ENCODE data around the gene GADD45A.

GADD45A gene

GRCh38 chr1:67690018-67690363 lies 5.0 kb downstream of the GADD45A start:
- DNase-seq = no peak

DNA sequence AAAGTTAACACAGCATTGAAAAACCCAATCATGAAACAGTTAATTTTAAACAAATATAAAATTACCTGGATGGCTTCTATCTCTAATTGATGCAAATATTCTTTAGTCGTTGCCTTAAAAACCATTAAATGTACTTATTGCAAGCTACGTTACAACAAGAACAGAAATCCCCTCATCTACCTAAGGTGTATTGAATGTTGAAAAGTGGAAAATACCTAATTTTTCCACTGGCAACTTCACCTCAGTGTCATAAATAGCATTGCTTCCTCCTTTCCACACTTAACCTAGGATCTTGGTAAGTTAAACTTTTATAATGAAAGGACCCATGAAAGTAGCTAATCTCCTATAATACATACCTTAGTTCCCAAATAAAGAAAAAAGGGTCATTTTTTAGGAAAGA lies 5.4 kb downstream of the GADD45A start:
- no peak for DNase-seq

DNA sequence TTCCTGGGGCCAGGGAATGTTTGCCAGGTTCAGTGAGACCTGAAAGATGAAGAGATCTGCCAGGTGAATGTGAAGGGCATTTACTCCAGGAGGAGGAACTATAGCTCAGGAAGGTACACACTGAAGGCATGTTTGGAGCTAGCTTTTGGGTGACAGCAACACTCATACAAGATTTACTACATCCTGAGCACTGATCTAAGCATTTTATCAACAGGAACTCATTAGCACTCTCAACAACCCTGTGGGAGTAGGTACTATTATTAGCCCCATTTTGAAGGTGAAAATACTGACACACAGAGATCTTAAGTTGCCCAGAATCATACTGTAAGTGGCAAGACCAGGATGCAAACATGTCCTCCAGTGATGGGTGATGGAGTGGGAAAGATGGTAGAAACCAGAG lies 6.7 kb downstream of the GADD45A start:
- DNase-seq = no peak

DNA sequence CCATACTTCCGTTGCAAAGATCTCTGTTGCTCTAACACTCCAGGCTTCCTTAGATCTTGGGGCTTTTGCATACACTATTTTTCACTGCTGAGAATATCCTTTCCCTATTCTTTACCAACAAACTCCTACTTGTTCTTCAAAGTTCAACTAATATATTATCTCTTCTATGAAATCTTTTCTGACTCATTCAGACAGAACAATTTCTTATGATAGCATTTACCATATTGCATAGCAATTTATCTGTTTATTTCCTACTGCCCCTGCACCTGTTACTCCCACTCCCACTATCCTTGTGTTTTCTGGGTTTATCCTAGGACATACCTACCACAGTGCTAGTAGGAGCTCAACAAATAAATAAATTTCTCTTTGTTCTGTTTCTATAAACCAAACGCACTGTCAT lies 11.0 kb downstream of the GADD45A start:
- no peak for DNase-seq

GRCh38 chr1:67696708-67697107 lies 11.7 kb downstream of the GADD45A start:
- DNase-seq = no peak

DNA sequence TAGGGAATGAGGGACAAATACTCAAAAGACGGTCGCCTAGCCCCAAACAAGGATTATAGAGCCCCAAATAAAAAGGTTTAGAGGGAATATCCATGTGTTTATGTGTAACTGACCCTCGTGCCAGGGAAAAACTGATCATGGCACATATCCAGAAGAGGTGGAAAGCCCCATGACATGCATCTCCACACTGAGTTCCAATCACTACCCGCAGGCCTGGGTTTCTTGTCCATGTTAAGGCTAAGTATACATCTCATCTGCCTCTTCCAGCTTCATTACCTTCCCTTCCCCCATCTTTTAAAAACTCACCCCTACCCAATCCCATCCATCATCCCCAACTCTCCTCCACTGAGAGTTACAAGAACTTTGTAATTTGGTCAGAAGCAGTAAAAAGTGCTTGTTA lies 15.2 kb downstream of the GADD45A start:
- DNase-seq = no peak

DNA sequence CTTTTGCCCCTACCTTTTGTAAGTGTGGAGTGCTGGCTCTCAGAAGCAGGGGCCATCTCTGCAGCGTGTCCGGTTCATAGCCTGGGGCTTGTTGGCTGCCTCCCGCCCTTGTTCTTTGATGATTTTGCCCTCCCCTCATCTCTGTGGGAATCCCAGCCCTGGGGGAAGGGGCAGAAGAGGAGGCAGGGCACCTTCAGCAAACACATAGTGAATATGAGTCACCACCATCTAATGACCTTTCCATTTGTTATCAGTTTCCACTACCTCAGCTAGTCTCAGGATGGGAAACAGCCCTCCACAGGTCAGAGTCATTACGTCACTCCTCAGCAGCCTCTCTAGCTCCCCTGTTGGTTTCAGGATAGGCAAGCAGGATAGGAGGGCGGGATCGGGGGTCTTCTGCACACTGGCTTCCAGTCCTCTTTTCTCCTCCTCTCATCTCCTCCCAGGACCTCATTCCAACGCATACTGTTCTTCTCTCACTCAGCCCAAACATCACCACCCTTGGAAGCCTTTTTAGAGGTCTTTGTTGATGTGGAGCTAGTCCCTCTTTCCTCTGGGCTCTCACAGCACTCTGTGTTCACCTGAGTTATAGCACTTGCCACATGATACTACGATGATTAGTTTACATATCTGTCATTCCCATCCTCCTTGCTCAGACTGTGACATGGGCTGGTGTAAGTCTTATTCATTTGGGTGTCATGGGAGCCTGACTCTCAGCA lies 15.8 kb downstream of the GADD45A start:
- DNase-seq = peak; percentile 45

GRCh38 chr1:67701876-67702275 lies 16.9 kb downstream of the GADD45A start:
- no peak for DNase-seq

GRCh38 chr1:67704351-67704750 lies 19.4 kb downstream of the GADD45A start:
- DNase-seq = no peak

- DNase-seq = no peak
Observed at GRCh38 chr1:67705735-67706453, 20.9 kb downstream of the GADD45A start.

GRCh38 chr1:67708606-67709005 lies 23.6 kb downstream of the GADD45A start:
- DNase-seq = no peak

DNA sequence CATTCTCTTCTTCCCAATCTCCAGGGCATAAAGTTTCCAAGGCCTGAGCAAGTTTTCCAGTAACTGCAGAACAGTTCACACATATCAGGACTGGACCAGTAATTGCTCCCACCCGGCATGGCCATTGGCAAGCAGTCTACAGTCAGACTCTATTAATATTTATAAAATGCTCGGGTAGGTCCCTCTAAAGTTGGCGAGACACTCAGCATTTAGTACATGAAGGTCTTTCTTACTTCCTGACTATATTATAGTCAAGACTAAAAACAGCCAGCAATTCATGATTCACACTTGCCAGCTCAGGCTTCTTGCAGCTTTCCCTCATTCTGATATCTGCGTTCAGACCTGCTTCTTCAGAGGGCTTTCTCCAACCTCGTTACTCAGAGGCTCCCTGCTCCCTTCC lies 25.4 kb downstream of the GADD45A start:
- DNase-seq = no peak

DNA sequence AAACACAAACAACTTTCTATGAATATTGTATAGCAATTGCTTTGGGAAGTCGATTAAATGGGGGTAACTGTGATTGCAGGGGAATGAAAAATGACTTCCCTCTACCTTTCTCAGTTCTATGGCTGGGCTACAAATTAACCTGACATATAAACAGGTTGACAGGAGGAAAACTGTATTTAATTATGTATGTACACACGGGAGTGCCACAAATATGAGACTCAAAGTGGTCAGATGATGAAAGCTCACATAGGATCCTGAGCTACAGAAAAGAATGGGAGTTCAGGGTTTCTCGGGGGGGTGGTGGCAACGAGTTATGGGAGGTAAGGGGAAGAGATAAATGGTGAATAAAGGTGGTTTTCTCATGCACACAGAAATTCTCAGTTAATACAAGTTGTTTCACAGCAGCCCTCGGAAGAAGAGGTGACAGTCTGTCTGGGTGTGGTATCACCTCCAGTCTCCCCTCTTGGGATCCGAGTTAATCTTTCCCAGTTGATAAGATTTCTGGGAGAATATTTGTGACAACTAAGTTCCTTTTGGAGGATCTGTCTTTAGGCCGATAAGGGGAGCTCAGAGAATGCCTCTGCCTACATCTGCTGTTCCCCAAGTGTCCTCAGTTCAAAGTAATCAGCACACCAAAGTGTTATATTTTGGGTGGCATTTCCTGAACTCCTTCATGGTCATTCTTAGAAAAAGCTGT lies 26.3 kb downstream of the GADD45A start:
- DNase-seq = no peak

GRCh38 chr1:67711855-67712212 lies 26.8 kb downstream of the GADD45A start:
- no peak for DNase-seq

GRCh38 chr1:67713057-67713846 lies 28.3 kb downstream of the GADD45A start:
- DNase-seq = no peak

GRCh38 chr1:67715819-67716218 lies 30.8 kb downstream of the GADD45A start:
- DNase-seq = no peak

DNA sequence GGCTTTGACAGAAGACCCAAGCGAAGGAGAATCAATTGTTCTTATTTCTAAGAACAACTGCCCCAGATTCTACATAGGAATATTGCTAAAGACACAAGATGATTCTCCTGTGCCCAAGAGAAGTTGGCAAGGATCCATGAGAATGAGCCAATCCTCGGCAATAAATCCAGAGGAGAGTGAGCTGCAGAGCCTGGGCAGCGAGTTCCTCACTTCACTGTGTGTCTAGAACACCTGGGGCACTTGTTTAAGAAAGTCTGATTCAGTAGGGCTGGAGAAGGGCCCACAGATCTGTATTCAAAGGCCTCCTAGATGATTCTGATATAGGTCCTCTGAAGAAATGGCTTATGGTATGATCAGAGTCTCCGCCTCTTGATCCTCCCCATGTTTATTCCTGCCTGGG lies 31.8 kb downstream of the GADD45A start:
- no peak for DNase-seq

GRCh38 chr1:67717876-67718275 lies 32.9 kb downstream of the GADD45A start:
- no peak for DNase-seq

DNA sequence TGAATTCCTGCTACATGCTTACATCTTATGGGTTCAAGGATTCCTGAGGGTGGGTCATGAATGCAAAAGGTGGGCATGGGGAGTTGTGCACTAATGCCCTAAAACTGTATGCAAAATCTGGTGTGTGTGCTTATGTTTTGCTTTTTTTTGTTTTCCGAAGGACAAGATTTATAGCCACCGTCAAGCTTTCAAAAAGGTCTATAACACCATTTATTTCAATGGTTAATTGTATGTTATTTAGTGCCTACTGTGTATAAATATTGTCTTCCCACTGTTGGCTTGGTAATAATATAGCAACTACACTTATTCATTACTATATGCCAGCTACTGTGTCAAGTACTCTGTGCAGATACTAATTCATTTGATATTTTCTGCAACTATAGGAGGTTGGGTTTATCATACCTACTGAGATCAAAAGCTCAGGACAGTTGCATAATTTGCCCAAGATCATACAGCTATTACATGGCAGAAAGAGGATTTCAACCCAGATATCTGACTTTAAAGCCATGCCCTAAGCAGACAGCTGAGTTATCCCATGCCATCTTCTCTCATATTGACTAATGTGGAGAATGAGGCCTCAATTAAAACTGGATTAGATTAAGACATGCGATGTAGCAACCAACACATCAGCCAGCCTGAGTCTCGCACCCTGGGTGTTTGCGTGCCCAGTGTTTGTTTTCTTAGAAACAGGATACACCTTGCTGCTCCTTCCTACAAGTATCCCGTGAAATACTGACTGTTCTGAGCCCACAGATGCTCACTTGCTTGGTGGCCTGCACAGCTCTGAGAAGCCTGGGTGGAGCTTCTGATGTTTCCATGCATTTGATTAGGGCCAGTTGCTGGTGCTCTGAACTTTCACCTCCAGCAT lies 34.6 kb downstream of the GADD45A start:
- DNase-seq = no peak

- no peak for DNase-seq
Observed at GRCh38 chr1:67721112-67721511, 36.1 kb downstream of the GADD45A start.

- no peak for DNase-seq
Observed at GRCh38 chr1:67721650-67722291, 36.8 kb downstream of the GADD45A start.

Measured in stimulated activated CD4-positive, alpha-beta T cell treated with anti-CD3 and anti-CD28 coated beads, Interleukin-15, amount 100 ng/mL, for 24 hours (primary cell).